ENCODE results near the gene FAH. TPM values are rescaled to one million over a fixed set of nuclear protein-coding genes. Genes with fewer than 3 reads are reported as not detected.
A peak's percentile ranks its signal among the peaks of the same experiment; 100 is the strongest.

The FAH gene
- total and polyA plus RNA-seq, 12 donors: 14.5 to 65.1 (median 28.8) TPM

- no peak overlapping the region for H3K27ac ChIP-seq
- intact Hi-C loops (cut with DNase I): loop anchor here in 6 of 10 donors (5.0 to 10.0 kb wide), 4 partner anchors 176 to 788 kb away; partner anchors contain the start of gene MTHFS (in 3 of the 6)
- H3K27me3 ChIP-seq: no peaks in the 10 kb centered on the region
- peaks cover 0 to 15% (median 3%) of the 10 kb centered on the region in 9 donors for H3K4me1 ChIP-seq
- H3K9me3 ChIP-seq: no peaks in the 10 kb centered on the region
- 89 to 90% methylated on average over 2 of the region's 2 CpGs for WGBS, 2 donors
- TF ChIP-seq CTCF (IDR thresholded peaks at IDR 0.05): no peak
- DNase-seq (no peak), ATAC-seq (no peak)
- peaks cover 0 to 21% (median 0%) of the 10 kb centered on the region in 9 donors for H3K36me3 ChIP-seq
- H3K4me3 ChIP-seq: no peak overlapping the region
Observed at GRCh38 chr15:80170596-80170995, 17.8 kb downstream of the FAH start.

GRCh38 chr15:80171787-80172186 lies 19.0 kb downstream of the FAH start:
- H3K4me1 ChIP-seq: peaks cover 0 to 15% (median 3%) of the 10 kb centered on the region in 9 donors
- H3K27me3 ChIP-seq: no peaks in the 10 kb centered on the region
- H3K9me3 ChIP-seq: no peaks in the 10 kb centered on the region
- WGBS, 2 donors: 78 to 87% methylated on average over 4 of the region's 4 CpGs
- ATAC-seq (no peak), DNase-seq (no peak)
- H3K36me3 ChIP-seq: peaks cover 0 to 21% (median 0%) of the 10 kb centered on the region in 9 donors
- H3K27ac ChIP-seq: no peak overlapping the region
- TF ChIP-seq CTCF (IDR thresholded peaks at IDR 0.05): no peak
- intact Hi-C loops (cut with DNase I): loop anchor here in 6 of 10 donors (5.0 to 10.0 kb wide), 4 partner anchors 177 to 789 kb away; partner anchors contain the start of gene MTHFS (in 3 of the 6)
- H3K4me3 ChIP-seq: no peak overlapping the region

GRCh38 chr15:80172401-80172800 lies 19.6 kb downstream of the FAH start:
- no peak overlapping the region for H3K27ac ChIP-seq
- H3K4me1 ChIP-seq: peaks cover 0 to 15% (median 3%) of the 10 kb centered on the region in 9 donors
- DNase-seq: no peak
- H3K27me3 ChIP-seq: no peaks in the 10 kb centered on the region
- intact Hi-C loops (cut with DNase I): loop anchor here in 6 of 10 donors (5.0 to 10.0 kb wide), 4 partner anchors 178 to 790 kb away; partner anchors contain the start of gene MTHFS (in 3 of the 6)
- no peak for ATAC-seq
- 79 to 86% methylated on average over 8 of the region's 8 CpGs for WGBS, 2 donors
- no peak overlapping the region for H3K4me3 ChIP-seq
- peaks cover 0 to 21% (median 0%) of the 10 kb centered on the region in 9 donors for H3K36me3 ChIP-seq
- no peaks in the 10 kb centered on the region for H3K9me3 ChIP-seq
- TF ChIP-seq CTCF (IDR thresholded peaks at IDR 0.05): no peak

GRCh38 chr15:80173022-80173759 lies 20.4 kb downstream of the FAH start:
- WGBS, 2 donors: 73 to 79% methylated on average over 10 of the region's 10 CpGs
- no peaks in the 10 kb centered on the region for H3K9me3 ChIP-seq
- no peak overlapping the region for H3K4me3 ChIP-seq
- no peak overlapping the region for H3K27ac ChIP-seq
- peaks cover 0 to 15% (median 3%) of the 10 kb centered on the region in 9 donors for H3K4me1 ChIP-seq
- TF ChIP-seq CTCF (IDR thresholded peaks at IDR 0.05): peak; percentile 52 to 75 (median 68)
- no peaks in the 10 kb centered on the region for H3K27me3 ChIP-seq
- peaks cover 0 to 26% (median 0%) of the 10 kb centered on the region in 9 donors for H3K36me3 ChIP-seq
- intact Hi-C loops (cut with DNase I): loop anchor here in 6 of 10 donors (5.0 to 10.0 kb wide), 4 partner anchors 178 to 791 kb away; partner anchors contain the start of gene MTHFS (in 3 of the 6)
- DNase-seq (peak; percentile 47 to 53), ATAC-seq (peak; percentile 33 to 85 (median 74))

Measured in heart right ventricle (tissue), 16 donors.